Memory B cell (primary cell): ENCODE results near the gene EPB41.
"Not testable (repeated sequence)": the region's sequence is repeated elsewhere in the genome, so short reads cannot be mapped to it uniquely, and the experiment has no call there.

ENCODE experiments used
- ATAC-seq: fragments of 150-1000 bp; cut with Tn5 transposase; 2 replicates; pipeline ENCODE4 v1.10.0; 2021; ENCODE audit warnings: low read depth, mild to moderate bottlenecking, moderate library complexity
- DNase-seq, 2 donors: peaks; one replicate each; pipeline ENCODE4 v3.0.0; 2022; ENCODE audit warnings: low spot score in 2 of 2
- H3K27ac Mint-ChIP-seq: one replicate; pipeline ENCODE4 v1.8.0; 2022; ENCODE audit warnings: mild to moderate bottlenecking, moderate library complexity, mixed read lengths
- H3K27me3 Mint-ChIP-seq: one replicate; pipeline ENCODE4 v1.8.0; 2022; ENCODE audit warnings: mixed read lengths
- H3K36me3 Mint-ChIP-seq: one replicate; pipeline ENCODE4 v1.8.0; 2022; ENCODE audit warnings: mild to moderate bottlenecking, mixed read lengths
- H3K4me1 Mint-ChIP-seq: one replicate; pipeline ENCODE4 v1.8.0; 2022; ENCODE audit warnings: mixed read lengths
- H3K4me3 Mint-ChIP-seq: one replicate; pipeline ENCODE4 v1.8.0; 2022; ENCODE audit warnings: mild to moderate bottlenecking, moderate library complexity, mixed read lengths
- H3K9me3 Mint-ChIP-seq: one replicate; pipeline ENCODE4 v1.8.0; 2022; ENCODE audit warnings: mixed read lengths

Gene EPB41

GRCh38 chr1:29047142-29047541, 132.8 kb downstream of the EPB41 start:
- DNase-seq: no peak
- Mint-ChIP-seq H3K36me3 (peaks cover 19% of the 10 kb centered on the region), H3K4me1 (no peaks in the 10 kb centered on the region), H3K27me3 (no peaks in the 10 kb centered on the region), H3K4me3 (no peak overlapping the region), H3K27ac (no peak overlapping the region), H3K9me3 (no peaks in the 10 kb centered on the region)
- no peak for ATAC-seq

GRCh38 chr1:29050166-29050565, 135.8 kb downstream of the EPB41 start:
- no peaks in the 10 kb centered on the region for H3K9me3 Mint-ChIP-seq
- no peaks in the 10 kb centered on the region for H3K27me3 Mint-ChIP-seq
- peaks cover 12% of the 10 kb centered on the region for H3K36me3 Mint-ChIP-seq
- H3K4me3 Mint-ChIP-seq: no peak overlapping the region
- ATAC-seq (no peak), DNase-seq (no peak)
- no peaks in the 10 kb centered on the region for H3K4me1 Mint-ChIP-seq
- no peak overlapping the region for H3K27ac Mint-ChIP-seq

DNA sequence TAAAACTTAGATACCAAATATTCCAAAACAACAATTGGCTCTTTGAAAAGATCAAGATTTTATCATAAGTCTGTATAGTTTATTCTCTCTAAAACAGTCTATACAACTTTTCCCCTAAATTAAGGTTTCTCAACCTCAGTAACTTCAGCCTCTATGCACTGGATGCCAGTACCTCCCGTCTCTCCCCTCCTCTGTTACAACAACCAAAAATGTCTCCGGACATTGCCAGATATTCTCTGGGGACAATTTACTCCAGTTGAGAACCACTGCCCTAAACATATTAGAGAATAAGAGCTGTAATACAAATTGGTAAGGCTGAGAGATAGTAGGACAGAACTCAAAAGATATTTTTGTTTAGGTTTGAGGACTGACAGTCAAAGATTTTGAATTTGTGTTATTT, 137.7 kb downstream of the EPB41 start:
- no peaks in the 10 kb centered on the region for H3K4me1 Mint-ChIP-seq
- H3K9me3 Mint-ChIP-seq: no peaks in the 10 kb centered on the region
- DNase-seq (no peak), ATAC-seq (no peak)
- H3K27ac Mint-ChIP-seq: no peak overlapping the region
- H3K27me3 Mint-ChIP-seq: no peaks in the 10 kb centered on the region
- no peak overlapping the region for H3K4me3 Mint-ChIP-seq
- H3K36me3 Mint-ChIP-seq: peaks cover 13% of the 10 kb centered on the region

DNA sequence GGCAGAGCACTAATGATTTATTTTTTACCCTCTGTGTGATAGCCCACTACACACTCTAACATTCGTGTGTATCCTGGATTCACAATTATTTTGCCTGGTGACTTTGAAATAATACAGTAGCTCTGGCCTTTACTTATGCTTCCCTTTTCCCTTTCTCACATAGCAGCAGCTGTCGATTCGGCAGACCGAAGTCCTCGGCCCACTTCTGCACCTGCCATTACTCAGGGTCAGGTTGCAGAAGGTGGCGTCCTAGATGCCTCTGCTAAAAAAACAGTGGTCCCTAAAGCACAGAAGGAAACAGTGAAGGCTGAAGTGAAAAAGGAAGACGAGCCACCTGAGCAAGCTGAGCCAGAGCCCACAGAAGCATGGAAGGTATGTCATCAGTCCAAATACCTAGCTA, 138.6 kb downstream of the EPB41 start:
- DNase-seq (no peak), ATAC-seq (no peak)
- Mint-ChIP-seq H3K27me3 (no peaks in the 10 kb centered on the region), H3K4me3 (no peak overlapping the region), H3K9me3 (no peaks in the 10 kb centered on the region), H3K36me3 (peaks cover 11% of the 10 kb centered on the region), H3K4me1 (no peaks in the 10 kb centered on the region), H3K27ac (no peak overlapping the region)

- Mint-ChIP-seq H3K36me3 (peaks cover 10% of the 10 kb centered on the region), H3K9me3 (no peaks in the 10 kb centered on the region), H3K27ac (no peak overlapping the region), H3K27me3 (no peaks in the 10 kb centered on the region), H3K4me3 (no peak overlapping the region), H3K4me1 (no peaks in the 10 kb centered on the region)
- ATAC-seq: no peak
- DNase-seq: no peak
These were observed 140.8 kb downstream of the EPB41 start for GRCh38 chr1:29055160-29055559.

DNA sequence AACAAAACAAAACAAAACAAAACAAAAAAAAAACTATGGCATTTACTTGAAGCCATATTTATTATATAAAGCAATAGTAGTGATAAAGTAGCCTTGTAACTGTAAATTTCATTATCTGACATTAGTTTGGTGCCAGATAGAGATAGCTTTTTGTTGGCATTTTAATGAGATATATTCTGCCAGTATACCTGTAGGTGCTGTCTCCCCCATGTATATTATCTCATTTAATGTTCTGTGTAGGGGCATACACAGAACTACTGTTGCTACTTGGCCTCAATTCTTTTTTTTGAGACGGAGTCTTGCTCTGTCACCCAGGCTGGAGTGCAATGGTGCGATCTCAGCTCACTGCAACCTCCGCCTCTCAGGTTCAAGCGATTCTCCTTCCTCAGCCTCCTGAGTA, 141.9 kb downstream of the EPB41 start:
- Mint-ChIP-seq H3K27ac (no peak overlapping the region), H3K4me1 (no peaks in the 10 kb centered on the region), H3K27me3 (no peaks in the 10 kb centered on the region), H3K4me3 (no peak overlapping the region), H3K36me3 (peaks cover 10% of the 10 kb centered on the region), H3K9me3 (no peaks in the 10 kb centered on the region)
- DNase-seq (no peak), ATAC-seq (no peak)

DNA sequence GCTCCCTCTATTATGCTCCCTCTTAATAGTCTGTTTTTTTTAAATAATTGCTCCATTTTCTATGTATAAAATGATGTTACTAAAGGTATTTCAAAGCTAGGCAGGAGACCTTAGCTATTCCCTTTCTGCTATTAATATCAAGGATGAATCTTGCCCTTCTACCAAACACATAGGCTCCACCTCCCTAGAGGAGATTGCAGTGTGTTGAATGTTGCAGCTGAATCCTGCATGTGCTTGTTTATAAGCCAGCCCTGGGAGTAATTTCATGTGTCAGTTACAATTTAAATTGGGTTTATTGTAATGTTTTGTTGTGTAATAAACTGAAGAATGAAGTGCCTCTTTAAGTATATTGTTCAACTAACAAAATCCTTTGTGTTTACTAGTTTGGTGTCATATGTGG, 143.3 kb downstream of the EPB41 start:
- ATAC-seq (no peak), DNase-seq (no peak)
- Mint-ChIP-seq H3K9me3 (no peaks in the 10 kb centered on the region), H3K4me1 (no peaks in the 10 kb centered on the region), H3K4me3 (no peak overlapping the region), H3K27me3 (no peaks in the 10 kb centered on the region), H3K27ac (no peak overlapping the region), H3K36me3 (peaks cover 12% of the 10 kb centered on the region)

DNA sequence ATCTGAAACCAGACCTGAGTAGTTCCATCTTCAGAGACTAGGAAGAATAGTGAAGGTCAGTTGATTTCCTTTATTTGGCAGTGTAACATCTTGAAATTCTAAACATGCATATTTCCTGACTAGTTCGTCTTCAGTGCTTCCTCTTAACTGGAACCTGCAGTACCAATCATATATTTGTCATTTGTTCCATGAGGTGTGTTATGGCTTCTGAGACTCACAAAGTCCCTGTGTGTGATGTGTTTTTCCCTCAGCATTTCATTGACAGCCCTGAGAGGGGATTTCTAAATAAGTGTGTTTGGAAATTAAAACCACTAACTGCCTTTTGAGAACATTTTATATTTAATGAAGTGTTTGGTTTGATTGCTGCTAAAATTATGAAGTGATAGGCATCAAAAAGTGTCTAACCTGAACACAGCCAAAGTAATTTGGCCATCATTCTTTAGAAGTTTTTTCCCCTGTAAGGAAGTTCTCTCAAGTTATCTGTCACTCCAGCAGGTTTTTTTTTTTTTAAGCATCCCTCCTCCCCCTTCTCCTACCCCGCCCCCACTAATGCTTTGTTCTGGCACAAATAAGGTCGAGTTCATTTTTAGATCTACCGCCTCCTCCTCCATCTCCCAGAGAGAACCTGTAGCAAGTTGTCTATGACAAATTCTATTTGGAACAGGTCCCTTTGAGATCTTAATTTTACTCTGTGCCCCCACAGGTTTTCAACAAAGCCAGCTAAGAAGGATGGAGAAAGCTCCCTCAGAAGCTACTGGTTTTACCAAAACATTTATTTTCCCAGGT, 148.0 kb downstream of the EPB41 start:
- H3K4me3 Mint-ChIP-seq: no peak overlapping the region
- ATAC-seq: no peak
- H3K36me3 Mint-ChIP-seq: peaks cover 9% of the 10 kb centered on the region
- H3K27ac Mint-ChIP-seq: peak overlapping the region; percentile 24
- no peaks in the 10 kb centered on the region for H3K9me3 Mint-ChIP-seq
- no peak for DNase-seq
- H3K4me1 Mint-ChIP-seq: no peaks in the 10 kb centered on the region
- H3K27me3 Mint-ChIP-seq: no peaks in the 10 kb centered on the region

- H3K9me3 Mint-ChIP-seq: no peaks in the 10 kb centered on the region
- H3K36me3 Mint-ChIP-seq: peaks cover 17% of the 10 kb centered on the region
- ATAC-seq (no peak), DNase-seq (no peak)
- H3K27ac Mint-ChIP-seq: no peak overlapping the region
- no peaks in the 10 kb centered on the region for H3K4me1 Mint-ChIP-seq
- no peaks in the 10 kb centered on the region for H3K27me3 Mint-ChIP-seq
- H3K4me3 Mint-ChIP-seq: no peak overlapping the region
These were observed 149.7 kb downstream of the EPB41 start for GRCh38 chr1:29064064-29064463.

DNA sequence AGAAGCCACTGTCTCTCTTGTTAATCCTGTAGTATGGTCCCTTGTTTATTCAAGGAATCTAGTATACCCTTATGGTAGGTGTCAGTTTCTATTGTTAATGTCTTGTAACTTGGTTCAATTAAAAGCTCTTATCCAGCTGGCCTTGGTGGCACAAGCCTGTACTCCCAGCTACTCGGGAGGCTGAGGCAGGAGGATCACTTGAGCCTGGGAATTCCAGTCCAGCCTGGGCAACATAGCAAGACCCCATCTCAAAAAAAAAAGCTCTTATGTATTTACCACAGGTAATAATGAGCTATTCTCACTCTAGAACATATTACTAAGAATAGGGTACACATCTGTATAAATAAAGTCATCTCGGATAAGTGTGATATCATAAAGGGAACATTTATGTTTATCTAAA, 162.8 kb downstream of the EPB41 start:
- peaks cover 5% of the 10 kb centered on the region for H3K36me3 Mint-ChIP-seq

DNA sequence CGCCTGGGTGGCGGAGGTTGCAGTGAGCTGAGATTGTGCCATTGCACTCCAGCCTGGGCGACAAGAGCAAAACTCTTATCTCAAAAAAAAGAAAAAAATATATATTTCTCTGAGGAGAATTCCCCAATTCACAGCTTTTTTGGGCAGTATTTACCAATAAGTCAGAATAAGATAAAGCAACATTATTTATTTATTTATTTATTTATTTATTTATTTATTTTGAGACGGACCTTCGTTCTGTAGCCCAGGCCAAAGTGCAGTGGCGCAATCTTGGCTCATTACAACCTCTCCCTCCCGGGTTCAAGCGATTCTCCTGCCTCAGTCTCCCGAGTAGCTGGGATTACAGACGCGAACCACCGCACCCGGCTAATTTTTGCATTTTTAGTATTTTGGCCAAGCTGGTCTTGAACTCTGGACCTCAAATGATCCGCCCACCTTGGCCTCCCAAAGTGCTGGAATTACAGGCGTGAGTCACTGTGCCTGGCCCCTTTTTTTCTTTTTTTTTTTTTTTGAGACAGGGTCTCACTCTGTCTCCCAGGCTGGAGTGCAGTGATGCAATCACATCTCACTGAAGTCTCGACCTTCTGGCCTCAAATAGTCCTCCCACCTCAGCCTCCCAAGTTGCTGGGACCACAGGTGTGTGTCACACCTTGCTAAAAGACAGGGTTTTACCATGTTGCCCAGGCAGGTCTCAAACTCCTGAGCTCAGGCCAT, 165.7 kb downstream of the EPB41 start:
- not testable (repeated sequence) for H3K4me3 Mint-ChIP-seq, H3K27me3 Mint-ChIP-seq, H3K9me3 Mint-ChIP-seq, DNase-seq, H3K4me1 Mint-ChIP-seq, ATAC-seq, H3K27ac Mint-ChIP-seq, H3K36me3 Mint-ChIP-seq

More for the DNA sequence above, 162.8 kb downstream of the EPB41 start:
- Mint-ChIP-seq H3K9me3 (no peaks in the 10 kb centered on the region), H3K4me1 (no peaks in the 10 kb centered on the region), H3K4me3 (no peak overlapping the region), H3K27me3 (no peaks in the 10 kb centered on the region), H3K27ac (no peak overlapping the region)
- DNase-seq (no peak), ATAC-seq (no peak)

DNA sequence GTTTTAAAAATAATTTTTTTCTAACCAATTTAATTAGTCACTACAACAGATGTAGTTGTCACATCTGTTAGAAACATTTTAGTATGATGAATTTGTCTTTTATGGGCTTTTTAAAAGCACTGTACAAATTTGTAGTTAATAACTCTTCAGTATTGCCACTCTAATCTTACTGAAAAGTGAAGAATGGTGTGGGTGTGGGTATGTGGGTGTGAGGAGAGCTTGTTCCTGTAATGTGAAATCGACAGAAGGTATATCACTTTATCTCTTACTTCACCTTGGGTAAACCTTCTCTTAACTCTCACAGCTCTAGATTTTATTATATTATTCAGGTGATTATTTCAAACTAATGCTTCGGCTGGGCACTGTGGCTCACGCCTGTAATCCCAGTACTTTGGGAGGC, 166.8 kb downstream of the EPB41 start:
- H3K27ac Mint-ChIP-seq: peak overlapping the region; percentile 45
- H3K27me3 Mint-ChIP-seq: no peaks in the 10 kb centered on the region
- ATAC-seq: no peak
- H3K4me3 Mint-ChIP-seq: no peak overlapping the region
- DNase-seq: no peak
- no peaks in the 10 kb centered on the region for H3K4me1 Mint-ChIP-seq
- H3K36me3 Mint-ChIP-seq: peaks cover 3% of the 10 kb centered on the region
- no peaks in the 10 kb centered on the region for H3K9me3 Mint-ChIP-seq

DNA sequence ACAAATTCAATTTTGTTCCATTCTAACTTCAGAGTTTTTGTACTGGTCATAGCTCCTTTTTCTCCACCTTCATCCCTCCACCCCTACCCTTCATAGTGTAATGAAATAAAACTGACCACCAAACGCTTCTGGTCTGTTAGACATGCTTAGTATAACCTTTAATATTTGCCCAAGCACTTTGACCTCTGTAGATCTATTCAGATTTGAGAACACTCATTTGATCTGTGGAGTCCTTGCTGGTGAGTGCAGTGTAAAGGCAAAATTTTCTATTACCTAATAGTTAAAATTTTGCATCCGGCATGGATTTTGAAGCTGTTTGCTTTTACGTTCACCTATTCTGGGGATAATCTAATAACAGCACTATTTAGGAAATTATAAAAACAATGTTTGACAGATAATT, 168.2 kb downstream of the EPB41 start:
- Mint-ChIP-seq H3K4me1 (no peaks in the 10 kb centered on the region), H3K4me3 (no peak overlapping the region), H3K27me3 (no peaks in the 10 kb centered on the region), H3K9me3 (no peaks in the 10 kb centered on the region), H3K36me3 (peaks cover 3% of the 10 kb centered on the region), H3K27ac (no peak overlapping the region)
- DNase-seq (no peak), ATAC-seq (no peak)

DNA sequence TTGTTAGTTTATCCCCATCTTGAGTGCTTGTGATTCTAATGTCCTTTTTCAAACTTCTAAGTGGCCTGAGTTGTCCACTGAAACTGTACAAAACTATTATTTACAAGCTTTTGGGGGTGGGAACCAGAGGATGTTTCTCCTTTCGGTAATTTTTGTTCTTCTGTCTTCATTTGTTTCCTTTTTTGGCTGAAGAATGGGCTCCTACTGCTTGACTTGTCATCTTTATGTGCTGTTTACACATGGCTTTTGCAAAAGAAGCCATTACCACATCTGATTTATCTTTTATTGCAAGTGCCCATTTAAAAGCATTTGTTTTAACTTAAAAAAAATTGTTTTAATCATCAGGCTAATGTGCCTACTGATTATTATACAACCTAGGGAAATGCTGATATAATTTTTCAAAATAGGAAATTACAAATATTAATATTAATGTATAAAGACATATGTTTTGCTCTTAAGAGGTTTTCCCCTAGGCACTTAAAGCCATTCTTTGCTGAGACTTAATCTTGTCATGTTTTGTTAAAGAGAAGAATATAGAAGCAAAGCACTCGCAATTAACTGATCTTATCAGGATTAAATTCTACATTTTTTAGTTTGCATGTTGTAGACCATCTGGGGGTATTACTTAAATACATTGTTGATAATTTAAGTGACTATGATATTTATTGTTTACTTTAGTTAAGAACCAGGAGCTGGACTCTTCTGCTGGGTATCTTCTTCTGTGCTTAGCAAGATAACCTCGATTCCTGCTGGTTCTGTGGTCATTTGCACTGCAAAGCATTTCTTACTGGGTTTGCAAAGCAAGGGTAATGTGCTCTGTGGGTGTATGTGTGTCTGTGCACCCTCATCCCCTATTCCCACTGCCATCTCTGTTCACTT, 169.2 kb downstream of the EPB41 start:
- Mint-ChIP-seq H3K4me1 (no peaks in the 10 kb centered on the region), H3K36me3 (peaks cover 5% of the 10 kb centered on the region), H3K4me3 (no peak overlapping the region), H3K27me3 (no peaks in the 10 kb centered on the region), H3K9me3 (no peaks in the 10 kb centered on the region), H3K27ac (no peak overlapping the region)
- ATAC-seq (no peak), DNase-seq (no peak)
